Panc1 (cell line): ENCODE results near the gene MAK.

Experiments
- POLR2AphosphoS5 ChIP-seq: IDR thresholded peaks from 2 replicates; pipeline ENCODE4 v1.6.1; 2012; ENCODE audit warnings: mild to moderate bottlenecking, low read depth, low read length, moderate library complexity
- TCF7L2 ChIP-seq: IDR thresholded peaks from 2 replicates; pipeline ENCODE4 v1.6.1; 2011; ENCODE audit warnings: mild to moderate bottlenecking, low read depth, low read length, inconsistent platforms
- TF ChIP-seq, protein P1 (sequence below): fragments of 450-650 bp; IDR thresholded peaks from 2 replicates; pipeline ENCODE4 v1.5.1; 2017; ENCODE audit warnings: mild to moderate bottlenecking

GRCh38 chr6:10875026-10875425, 36.7 kb upstream of the MAK start:
- TF ChIP-seq POLR2AphosphoS5 (no peak), TCF7L2 (no peak)
- TF ChIP-seq, protein P1, sequence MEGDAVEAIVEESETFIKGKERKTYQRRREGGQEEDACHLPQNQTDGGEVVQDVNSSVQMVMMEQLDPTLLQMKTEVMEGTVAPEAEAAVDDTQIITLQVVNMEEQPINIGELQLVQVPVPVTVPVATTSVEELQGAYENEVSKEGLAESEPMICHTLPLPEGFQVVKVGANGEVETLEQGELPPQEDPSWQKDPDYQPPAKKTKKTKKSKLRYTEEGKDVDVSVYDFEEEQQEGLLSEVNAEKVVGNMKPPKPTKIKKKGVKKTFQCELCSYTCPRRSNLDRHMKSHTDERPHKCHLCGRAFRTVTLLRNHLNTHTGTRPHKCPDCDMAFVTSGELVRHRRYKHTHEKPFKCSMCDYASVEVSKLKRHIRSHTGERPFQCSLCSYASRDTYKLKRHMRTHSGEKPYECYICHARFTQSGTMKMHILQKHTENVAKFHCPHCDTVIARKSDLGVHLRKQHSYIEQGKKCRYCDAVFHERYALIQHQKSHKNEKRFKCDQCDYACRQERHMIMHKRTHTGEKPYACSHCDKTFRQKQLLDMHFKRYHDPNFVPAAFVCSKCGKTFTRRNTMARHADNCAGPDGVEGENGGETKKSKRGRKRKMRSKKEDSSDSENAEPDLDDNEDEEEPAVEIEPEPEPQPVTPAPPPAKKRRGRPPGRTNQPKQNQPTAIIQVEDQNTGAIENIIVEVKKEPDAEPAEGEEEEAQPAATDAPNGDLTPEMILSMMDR: no peak
